Stimulated activated naive CD8-positive, alpha-beta T cell treated with anti-CD3 and anti-CD28 coated beads, Interleukin-15, amount 100 ng/mL, for 72 hours (primary cell): Measurements from ENCODE around the gene CARHSP1.
A peak's percentile ranks its signal among the peaks of the same experiment; 100 is the strongest.
"Not testable (repeated sequence)": the region's sequence is repeated elsewhere in the genome, so short reads cannot be mapped to it uniquely, and the experiment has no call there.

Experiments used
- ATAC-seq: fragments of 150-1000 bp; cut with Tn5 transposase; 2 replicates; pipeline ENCODE4 v1.10.0; 2021; ENCODE audit warnings: mild to moderate bottlenecking, moderate library complexity
- DNase-seq, 2 donors: peaks; one replicate each; pipeline ENCODE4 v3.0.0; 2021 to 2022
- H3K27ac Mint-ChIP-seq, 2 donors: one replicate each; pipeline ENCODE4 v1.8.0; 2022; ENCODE audit warnings: mild to moderate bottlenecking in 2 of 2, mixed read lengths in 2 of 2, moderate library complexity in 2 of 2
- H3K27me3 Mint-ChIP-seq: one replicate; pipeline ENCODE4 v1.8.0; 2022; ENCODE audit warnings: mixed read lengths
- H3K4me1 Mint-ChIP-seq: one replicate; pipeline ENCODE4 v1.8.0; 2022; ENCODE audit warnings: mild to moderate bottlenecking, mixed read lengths
- H3K4me3 Mint-ChIP-seq, 2 donors: one replicate each; pipeline ENCODE4 v1.8.0; 2022; ENCODE audit warnings: mild to moderate bottlenecking in 2 of 2, mixed read lengths in 2 of 2, moderate library complexity in 1 of 2
- H3K9me3 Mint-ChIP-seq, 2 donors: one replicate each; pipeline ENCODE4 v1.8.0; 2022; ENCODE audit warnings: mixed read lengths in 2 of 2

Gene CARHSP1

DNA sequence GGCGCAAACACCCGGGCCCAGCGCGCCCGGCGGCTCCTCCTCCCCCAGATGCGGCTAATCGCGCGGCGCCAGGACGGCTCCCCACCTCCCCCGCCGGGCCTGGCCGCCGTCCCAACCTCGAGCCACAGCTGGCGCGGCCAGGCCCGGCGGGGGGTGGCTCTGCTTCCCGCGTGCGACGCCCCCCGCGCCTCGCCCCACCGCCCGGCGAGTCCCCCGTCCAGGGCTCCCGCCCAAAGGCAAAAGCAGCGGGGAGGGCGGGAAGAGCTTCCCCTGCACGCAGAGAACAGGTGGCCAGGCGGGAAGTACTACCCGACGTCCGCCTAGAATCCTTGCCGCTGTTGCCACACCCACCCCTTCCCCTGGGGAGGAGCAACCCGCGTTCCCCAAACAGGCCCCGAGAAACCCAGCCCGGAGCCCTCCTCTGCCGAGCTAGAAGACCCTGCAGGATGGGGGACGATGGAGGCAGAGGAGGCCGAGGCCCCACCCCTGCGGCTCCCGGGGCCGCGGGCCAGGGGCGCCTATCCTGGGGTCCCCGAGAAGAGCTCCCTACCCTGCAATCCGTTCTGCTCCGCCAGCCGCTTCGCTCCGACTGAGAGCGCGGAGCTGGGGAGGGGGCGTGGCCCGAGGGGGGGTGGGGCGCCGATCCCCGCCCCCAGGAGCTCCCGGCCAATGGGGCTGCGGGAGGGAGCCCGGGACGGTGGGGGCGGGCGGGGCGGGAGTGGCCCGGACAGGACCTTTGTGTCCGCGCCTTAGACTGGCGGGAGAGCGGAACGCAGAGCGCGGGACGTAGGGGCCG lies at the start of gene CARHSP1:
Gene CARHSP1, minus strand, starts transcription at position 591 of the 796 bp plus-strand sequence. CDS start 9,678 bp downstream, outside the sequence.
- peak within 1 kb of the TSS; percentile 97 to 98 for H3K27ac Mint-ChIP-seq
- peaks cover 66% of the 10 kb centered on the region for H3K4me1 Mint-ChIP-seq
- H3K4me3 Mint-ChIP-seq = peak within 1 kb of the TSS; percentile 92 to 99
- no peaks in the 10 kb centered on the region for H3K9me3 Mint-ChIP-seq
- no peaks in the 10 kb centered on the region for H3K27me3 Mint-ChIP-seq
- DNase-seq = peak; percentile 84 to 91
- peak; percentile 78 for ATAC-seq

DNA sequence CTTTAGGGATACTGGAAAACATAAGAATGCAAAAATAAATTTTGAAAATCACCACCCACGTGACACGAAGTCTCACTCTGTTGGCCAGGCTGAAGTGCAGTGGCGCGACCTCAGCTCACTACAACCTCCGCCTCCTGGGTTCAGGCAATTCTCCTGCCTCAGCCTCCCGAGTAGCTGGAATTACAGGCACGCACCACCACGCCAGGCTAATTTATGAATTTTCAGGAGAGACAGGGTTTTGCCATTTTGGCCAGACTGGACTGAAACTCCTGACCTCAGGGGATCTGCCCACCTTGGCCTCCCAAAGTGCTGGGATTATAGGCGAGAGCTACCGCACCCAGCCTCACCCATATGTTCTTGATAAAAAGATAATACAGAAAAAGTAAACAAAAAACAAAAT lies 48.5 kb upstream of the CARHSP1 start:
- H3K4me1 Mint-ChIP-seq = peaks cover 53% of the 10 kb centered on the region
- not testable (repeated sequence) for DNase-seq, H3K27me3 Mint-ChIP-seq, H3K4me3 Mint-ChIP-seq, ATAC-seq, H3K9me3 Mint-ChIP-seq
- peak overlapping the region in 1 of 2 donors; percentile 71 for H3K27ac Mint-ChIP-seq

DNA sequence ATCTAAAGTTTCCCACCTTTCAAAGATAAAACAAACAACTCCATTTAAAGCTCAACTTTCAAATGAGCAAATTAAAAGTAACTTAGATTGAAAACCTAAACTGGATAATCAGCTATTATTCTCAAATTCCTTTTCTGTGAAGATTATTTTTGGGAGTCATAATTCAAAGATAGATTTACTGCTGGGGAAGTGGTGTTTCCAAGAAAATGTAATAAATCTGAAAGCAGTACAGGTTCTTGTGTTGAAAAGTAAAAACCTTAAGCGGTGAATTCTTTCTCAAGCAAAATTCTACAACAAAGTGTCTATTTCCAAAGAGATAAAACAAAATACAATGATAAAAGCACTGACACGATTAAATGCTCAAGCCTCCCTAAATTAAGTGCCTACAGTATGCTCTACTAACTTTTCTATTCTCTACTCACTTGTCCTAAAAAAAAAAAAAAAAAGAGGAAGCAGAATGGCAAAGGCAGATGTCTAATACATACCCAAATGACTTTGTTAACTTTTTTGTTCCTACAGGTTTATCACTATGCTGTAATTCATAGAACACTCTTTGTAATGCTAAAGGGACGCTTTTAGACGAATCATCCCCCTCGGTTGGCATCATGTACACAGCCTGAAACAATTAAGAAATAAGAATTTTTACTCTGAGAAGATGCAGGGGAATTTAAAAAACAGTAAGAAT lies 47.9 kb upstream of the CARHSP1 start:
- H3K4me1 Mint-ChIP-seq = peaks cover 48% of the 10 kb centered on the region
- H3K27me3 Mint-ChIP-seq = no peaks in the 10 kb centered on the region
- H3K4me3 Mint-ChIP-seq = no peak overlapping the region
- H3K27ac Mint-ChIP-seq = peak overlapping the region; percentile 61 to 67
- DNase-seq (no peak), ATAC-seq (no peak)
- no peaks in the 10 kb centered on the region for H3K9me3 Mint-ChIP-seq

DNA sequence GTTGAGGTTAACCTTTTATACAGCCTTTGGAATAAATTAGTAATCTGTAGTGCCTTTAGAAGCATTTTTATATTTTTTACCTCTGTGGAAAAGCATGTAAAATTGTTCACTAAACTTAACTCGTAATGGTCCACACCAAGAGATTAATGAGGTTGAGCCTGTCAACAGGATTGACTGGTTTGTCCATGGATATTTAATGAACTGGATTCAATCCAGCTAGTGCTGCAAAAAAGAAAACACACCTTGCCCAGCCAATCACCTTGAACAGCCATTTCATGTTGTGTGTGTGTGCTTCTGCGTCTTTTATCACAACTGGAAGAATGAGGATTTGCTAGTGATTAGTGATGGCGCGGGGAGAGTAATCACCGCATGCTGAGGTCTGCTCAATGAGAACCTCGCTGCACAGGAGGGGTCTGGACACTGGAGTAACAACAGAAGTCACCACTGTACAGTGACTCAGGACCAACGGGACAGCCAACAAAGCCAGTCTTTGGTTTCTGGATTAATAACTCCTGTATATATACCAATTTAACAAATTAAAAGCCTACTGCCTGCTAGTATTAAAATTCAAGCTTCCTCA lies 47.0 kb upstream of the CARHSP1 start:
- Mint-ChIP-seq H3K9me3 (no peaks in the 10 kb centered on the region), H3K4me3 (no peak overlapping the region), H3K27ac (no peak overlapping the region), H3K27me3 (no peaks in the 10 kb centered on the region), H3K4me1 (peaks cover 48% of the 10 kb centered on the region)
- ATAC-seq = no peak
- DNase-seq = no peak

DNA sequence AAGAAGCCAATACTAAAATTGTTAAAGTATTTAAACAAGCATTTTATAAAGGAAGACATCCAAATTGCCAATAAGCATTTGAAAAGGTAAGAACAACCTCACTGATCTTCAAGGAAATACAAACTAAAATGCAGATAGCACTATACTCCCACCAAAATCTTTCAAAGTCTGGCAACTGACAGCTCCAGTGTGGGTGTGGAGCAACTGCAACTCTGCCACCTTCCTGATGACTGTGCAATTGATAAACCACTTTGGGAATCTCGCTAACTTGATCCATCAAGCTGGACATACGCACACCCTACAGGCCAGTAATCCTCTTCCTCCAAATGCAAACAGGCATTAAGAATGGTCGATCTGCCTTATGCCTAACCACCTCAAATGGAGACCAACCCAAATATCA lies 45.3 kb upstream of the CARHSP1 start:
- Mint-ChIP-seq H3K27me3 (no peaks in the 10 kb centered on the region), H3K4me3 (no peak overlapping the region), H3K9me3 (no peaks in the 10 kb centered on the region), H3K4me1 (peaks cover 41% of the 10 kb centered on the region), H3K27ac (peak overlapping the region; percentile 83 to 84)
- DNase-seq = no peak
- ATAC-seq = no peak

DNA sequence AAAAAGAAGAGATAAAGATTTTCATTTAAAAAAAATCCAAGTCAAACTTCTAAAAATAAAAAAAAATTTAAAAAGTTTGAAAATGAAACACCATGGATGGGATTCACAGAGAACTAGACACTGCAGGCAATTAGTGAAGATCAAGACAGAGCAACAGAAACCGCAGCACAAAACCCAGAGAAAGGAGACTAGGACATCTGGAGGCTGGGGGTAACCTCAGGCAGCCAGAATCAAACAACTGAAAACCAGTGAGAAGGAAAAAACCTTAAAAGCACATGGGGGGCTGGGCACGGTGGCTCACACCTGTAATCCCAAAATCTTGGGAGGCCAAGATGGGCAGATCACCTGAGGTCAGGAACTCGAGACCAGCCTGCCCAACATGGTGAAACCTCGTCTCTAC lies 44.0 kb upstream of the CARHSP1 start:
- DNase-seq (no peak), ATAC-seq (no peak)
- Mint-ChIP-seq H3K4me1 (peaks cover 38% of the 10 kb centered on the region), H3K9me3 (no peaks in the 10 kb centered on the region), H3K4me3 (no peak overlapping the region), H3K27ac (peak overlapping the region; percentile 16 to 19), H3K27me3 (no peaks in the 10 kb centered on the region)

DNA sequence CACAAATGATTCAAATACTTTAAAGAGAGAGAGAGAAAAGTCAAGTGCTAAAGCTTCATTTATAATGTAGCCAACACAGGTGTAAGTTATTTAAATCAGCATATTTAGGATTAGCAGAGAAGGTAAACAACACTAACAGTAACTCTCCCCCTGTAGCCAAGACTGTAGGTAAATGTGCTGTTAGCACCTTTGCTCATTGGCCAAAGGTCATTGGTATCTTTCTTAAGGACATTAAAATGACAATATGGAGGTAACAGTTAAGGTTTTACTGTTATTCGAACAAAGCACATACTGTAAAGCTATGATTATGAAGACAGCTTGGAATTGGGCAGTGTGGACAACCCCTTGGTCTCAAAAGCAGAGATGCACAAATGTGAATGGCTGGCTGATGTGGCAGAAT lies 42.0 kb upstream of the CARHSP1 start:
- Mint-ChIP-seq H3K9me3 (no peaks in the 10 kb centered on the region), H3K4me3 (no peak overlapping the region), H3K27ac (peak overlapping the region; percentile 72 to 92), H3K27me3 (no peaks in the 10 kb centered on the region), H3K4me1 (peaks cover 43% of the 10 kb centered on the region)
- no peak for ATAC-seq
- no peak for DNase-seq

DNA sequence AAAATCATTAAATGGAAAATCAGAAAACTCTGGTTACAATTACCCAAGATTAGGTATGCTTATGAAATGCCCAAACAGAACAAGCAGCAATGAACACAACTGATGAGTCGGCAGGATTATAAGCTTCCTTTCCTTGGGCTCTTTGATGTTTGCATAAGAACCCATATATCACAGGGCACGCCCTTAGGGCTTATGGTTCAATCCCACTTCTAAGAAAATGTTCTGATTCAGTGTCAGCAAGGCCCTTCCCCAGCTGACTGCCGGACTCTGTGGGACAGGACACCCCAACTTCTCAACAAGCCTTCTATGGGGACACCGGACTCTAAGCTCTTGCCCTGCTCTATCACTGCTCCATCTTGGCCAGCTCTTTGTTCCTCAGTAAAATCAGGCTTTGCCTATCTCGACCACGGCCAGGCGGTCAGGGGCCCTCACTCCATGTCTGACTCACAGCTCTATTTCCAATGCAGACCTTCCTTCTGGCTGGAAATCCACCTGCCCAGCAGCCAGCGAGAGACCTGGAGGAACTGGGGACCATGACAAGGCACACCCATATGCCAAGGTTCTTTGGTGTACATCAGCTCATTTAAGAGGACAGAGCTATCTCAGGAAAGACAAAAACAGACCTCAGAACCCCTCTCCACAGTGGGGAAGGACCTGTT lies 40.1 kb upstream of the CARHSP1 start:
- DNase-seq (no peak), ATAC-seq (no peak)
- H3K27me3 Mint-ChIP-seq = no peaks in the 10 kb centered on the region
- peaks cover 43% of the 10 kb centered on the region for H3K4me1 Mint-ChIP-seq
- H3K9me3 Mint-ChIP-seq = no peaks in the 10 kb centered on the region
- no peak overlapping the region for H3K4me3 Mint-ChIP-seq
- peak overlapping the region; percentile 73 to 85 for H3K27ac Mint-ChIP-seq

DNA sequence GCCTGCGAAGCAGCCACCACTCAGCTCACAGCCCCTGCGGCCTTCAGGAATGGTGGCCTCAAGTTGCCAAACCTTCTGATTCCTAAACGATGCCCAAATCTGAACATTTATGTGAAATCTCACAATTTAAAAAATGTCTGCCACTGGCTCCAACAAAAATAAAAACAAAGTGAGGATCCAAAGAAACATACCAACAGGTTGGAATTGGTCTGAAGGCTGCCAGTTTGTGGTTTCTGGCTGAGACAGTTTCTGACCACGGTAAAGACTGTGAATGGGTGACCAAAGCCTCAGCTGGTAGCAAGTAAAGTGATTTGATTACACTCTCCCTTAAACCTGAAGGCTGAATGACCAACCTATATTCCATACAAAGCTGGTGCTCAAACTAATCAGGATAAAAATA lies 38.3 kb upstream of the CARHSP1 start:
- Mint-ChIP-seq H3K4me1 (peaks cover 28% of the 10 kb centered on the region), H3K27ac (peak overlapping the region in 1 of 2 donors; percentile 27), H3K4me3 (no peak overlapping the region), H3K27me3 (no peaks in the 10 kb centered on the region), H3K9me3 (no peaks in the 10 kb centered on the region)
- DNase-seq (no peak), ATAC-seq (no peak)

DNA sequence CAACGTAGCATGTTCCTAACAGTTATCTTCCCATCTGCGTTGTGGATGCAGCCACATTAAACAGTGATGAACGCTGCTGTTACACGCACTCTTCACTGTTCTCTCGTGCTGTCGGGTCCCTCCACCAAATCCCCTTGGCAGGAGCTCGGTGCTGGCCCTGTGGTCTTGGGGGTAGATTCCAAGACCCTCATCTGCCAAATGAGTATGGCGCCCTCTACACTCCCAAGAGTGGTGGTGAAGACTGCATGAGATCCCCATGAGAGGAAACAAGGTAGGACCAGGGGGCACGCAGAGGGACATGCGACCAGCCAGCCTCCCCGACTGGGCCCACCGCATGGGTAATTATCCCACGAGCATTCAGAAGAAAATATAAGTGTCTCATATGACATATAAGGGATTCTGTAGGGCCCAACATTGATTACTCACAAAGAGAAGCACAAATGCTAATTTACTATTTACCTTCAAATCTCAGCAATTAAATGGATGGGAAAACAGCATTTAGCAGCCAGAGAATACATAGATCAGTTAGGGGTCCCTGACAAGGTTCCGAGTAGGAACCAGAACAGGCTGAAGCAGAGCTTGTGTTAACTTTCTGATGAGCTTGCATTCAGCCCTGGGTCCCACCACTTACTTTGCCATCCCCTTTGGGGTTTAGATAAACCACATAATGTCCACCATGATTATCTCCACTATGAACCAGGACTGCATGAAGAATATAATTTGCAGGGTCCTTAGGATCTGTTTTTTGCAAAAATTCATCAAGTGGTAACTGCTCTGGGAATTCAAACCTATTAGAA lies 37.2 kb upstream of the CARHSP1 start:
- DNase-seq (no peak), ATAC-seq (no peak)
- Mint-ChIP-seq H3K4me1 (peaks cover 20% of the 10 kb centered on the region), H3K27me3 (no peaks in the 10 kb centered on the region), H3K27ac (peak overlapping the region in 1 of 2 donors; percentile 33), H3K4me3 (no peak overlapping the region), H3K9me3 (no peaks in the 10 kb centered on the region)

DNA sequence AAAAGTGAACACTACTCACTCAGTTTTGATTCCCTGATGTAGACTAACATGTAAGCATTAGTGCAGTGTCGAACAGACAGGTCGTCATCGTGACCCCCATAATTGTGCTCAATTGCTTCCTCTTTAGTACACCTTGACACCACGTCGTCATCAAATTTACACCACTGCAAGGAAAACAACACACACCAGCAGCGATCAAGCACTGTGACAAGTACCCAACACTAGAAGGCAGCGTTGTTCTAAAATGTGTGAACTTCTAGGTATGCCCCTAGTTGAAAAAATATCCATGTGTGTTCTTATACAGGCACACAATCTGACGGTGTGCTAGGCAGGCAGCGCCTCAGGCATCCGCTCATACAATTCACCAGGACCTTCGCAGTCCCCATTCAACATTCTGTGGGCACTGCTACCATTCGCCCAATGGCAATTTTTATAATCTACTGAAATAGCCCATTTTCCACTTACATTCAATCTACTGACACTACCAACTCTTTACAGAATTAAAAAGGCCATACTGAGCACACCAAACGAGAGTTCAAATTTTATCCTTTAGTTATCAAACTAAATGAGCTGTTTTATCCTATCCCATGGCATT lies 36.5 kb upstream of the CARHSP1 start:
- ATAC-seq (peak; percentile 74), DNase-seq (no peak)
- H3K4me1 Mint-ChIP-seq = peaks cover 14% of the 10 kb centered on the region
- no peak overlapping the region for H3K4me3 Mint-ChIP-seq
- no peaks in the 10 kb centered on the region for H3K27me3 Mint-ChIP-seq
- H3K27ac Mint-ChIP-seq = peak overlapping the region in 1 of 2 donors; percentile 35
- no peaks in the 10 kb centered on the region for H3K9me3 Mint-ChIP-seq

DNA sequence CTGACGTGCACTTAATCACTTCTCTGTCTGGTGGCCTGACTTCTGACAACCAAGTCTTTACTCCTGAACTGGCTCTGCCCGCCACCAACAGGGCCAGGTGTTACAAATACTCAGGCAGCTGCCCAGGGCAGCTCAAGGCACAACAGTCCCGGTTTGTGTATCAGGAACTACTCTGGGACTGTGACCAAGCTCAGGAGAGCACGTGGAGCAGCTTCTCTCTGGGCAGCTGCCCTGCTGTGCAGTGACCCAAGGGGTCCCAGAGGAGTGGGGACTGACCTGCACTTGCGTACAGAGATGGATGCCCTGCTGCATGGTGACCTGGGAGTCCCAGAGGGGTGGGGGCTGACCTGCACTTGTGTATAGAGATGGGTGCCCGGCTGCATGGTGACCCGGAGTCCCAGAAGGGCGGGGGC lies 35.2 kb upstream of the CARHSP1 start:
- peaks cover 7% of the 10 kb centered on the region for H3K4me1 Mint-ChIP-seq
- H3K4me3 Mint-ChIP-seq = no peak overlapping the region
- no peaks in the 10 kb centered on the region for H3K9me3 Mint-ChIP-seq
- DNase-seq (no peak), ATAC-seq (no peak)
- H3K27ac Mint-ChIP-seq = peak overlapping the region in 1 of 2 donors; percentile 65
- H3K27me3 Mint-ChIP-seq = no peaks in the 10 kb centered on the region

DNA sequence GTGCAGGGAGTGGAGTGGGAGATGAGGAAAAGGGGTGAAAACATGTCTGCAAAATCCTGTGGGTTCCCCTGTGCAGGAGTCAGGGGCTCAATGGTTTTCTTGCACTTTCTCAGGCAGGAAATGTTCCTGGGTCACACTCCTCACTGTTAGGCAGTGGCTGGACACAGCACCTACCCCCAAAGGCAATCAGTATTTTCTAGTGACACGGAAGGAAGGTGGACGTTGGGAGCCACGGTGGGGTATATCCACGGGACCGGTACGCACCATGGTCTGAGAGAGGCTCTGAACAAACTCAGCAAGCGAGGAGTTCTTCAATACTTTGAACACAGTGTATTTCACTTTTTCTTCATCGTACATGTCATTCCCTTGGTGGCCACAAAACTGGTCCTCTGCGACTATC lies 34.2 kb upstream of the CARHSP1 start:
- peaks cover 5% of the 10 kb centered on the region for H3K4me1 Mint-ChIP-seq
- no peak overlapping the region for H3K4me3 Mint-ChIP-seq
- ATAC-seq (no peak), DNase-seq (no peak)
- no peaks in the 10 kb centered on the region for H3K27me3 Mint-ChIP-seq
- H3K27ac Mint-ChIP-seq = peak overlapping the region; percentile 19 to 67
- H3K9me3 Mint-ChIP-seq = no peaks in the 10 kb centered on the region

DNA sequence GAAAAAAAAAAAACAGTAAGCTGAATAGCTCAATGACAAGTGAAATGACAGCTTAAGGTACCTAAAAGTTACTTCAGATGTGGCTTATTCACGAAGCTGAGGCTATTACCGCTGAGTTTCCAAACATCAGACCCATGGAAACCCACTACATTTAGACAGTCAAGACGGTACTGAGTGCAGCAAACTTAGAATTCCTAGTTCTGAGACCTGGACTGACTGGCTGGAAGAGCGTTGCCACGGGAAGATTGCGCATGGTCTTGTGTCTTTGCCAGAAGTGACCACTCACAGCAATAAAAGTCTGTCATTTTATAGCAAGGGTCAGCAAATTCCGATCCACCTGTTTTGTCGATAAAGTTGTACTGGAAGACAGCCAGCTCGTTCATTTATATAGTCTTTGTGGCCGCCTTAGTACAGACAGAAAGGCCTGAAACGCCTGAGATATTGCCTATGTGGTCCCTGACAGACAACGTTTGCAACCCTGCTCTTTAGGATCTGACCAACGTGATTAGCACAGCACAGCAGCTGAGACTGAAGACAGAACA lies 32.6 kb upstream of the CARHSP1 start:
- Mint-ChIP-seq H3K27ac (no peak overlapping the region), H3K27me3 (no peaks in the 10 kb centered on the region), H3K4me1 (no peaks in the 10 kb centered on the region), H3K4me3 (no peak overlapping the region), H3K9me3 (no peaks in the 10 kb centered on the region)
- DNase-seq (no peak), ATAC-seq (no peak)
